CD4-positive, alpha-beta T cell treated with Interleukin-15 for 1 hour (primary cell): Measurements from ENCODE around the gene PLXNA4.

ENCODE experiments used
- DNase-seq: peaks from one replicate; pipeline ENCODE4 v3.0.0-alpha.2; 2020

Gene PLXNA4

GRCh38 chr7:132307465-132307864 lies 268.8 kb downstream of the PLXNA4 start:
- no peak for DNase-seq

- no peak for DNase-seq
Measured at GRCh38 chr7:132300599-132301277, 275.5 kb downstream of the PLXNA4 start.

GRCh38 chr7:132298790-132299189 lies 277.5 kb downstream of the PLXNA4 start:
- DNase-seq, result no peak

GRCh38 chr7:132296820-132297219 lies 279.4 kb downstream of the PLXNA4 start:
- no peak for DNase-seq

- DNase-seq, result no peak
Measured at GRCh38 chr7:132295175-132295574, 281.1 kb downstream of the PLXNA4 start.

GRCh38 chr7:132292803-132293202 lies 283.5 kb downstream of the PLXNA4 start:
- no peak for DNase-seq

DNA sequence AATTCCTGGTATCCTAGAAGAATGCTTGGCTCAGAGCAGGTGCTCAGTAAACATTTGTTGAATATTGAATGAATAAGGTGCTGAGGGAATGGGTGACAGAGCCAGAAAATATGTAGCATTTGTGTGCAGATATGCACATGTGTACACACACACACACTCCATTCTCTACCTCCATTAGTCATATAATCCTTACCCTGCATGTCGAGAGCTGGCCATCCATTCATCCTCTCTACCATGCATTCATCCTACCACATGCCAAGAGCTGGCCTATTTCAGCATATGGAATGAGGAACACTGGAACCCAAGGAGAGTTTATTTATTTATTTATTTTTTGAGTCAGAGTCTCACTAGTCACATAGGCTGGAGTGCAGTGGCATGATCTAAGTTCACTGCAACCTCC lies 284.8 kb downstream of the PLXNA4 start:
- no peak for DNase-seq

DNA sequence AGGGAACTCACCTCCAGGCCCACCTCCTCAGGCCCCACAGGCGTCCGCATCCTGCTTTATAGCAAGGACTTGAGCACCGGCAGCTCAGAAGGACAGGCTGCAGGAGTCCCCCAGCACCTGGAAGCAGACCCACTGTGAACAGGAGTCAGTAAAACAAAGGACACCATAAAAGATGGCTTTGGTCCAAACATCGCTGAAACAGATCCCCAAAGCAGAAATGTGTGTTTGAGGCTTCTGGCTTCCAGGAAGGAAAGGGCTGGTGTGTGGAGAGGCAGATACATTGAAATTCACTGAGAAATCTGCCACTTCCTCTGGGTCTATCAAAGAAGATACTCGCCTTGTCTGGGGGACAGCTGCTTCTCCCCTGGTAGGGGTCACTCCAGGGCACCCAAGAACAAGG lies 286.2 kb downstream of the PLXNA4 start:
- no peak for DNase-seq

DNA sequence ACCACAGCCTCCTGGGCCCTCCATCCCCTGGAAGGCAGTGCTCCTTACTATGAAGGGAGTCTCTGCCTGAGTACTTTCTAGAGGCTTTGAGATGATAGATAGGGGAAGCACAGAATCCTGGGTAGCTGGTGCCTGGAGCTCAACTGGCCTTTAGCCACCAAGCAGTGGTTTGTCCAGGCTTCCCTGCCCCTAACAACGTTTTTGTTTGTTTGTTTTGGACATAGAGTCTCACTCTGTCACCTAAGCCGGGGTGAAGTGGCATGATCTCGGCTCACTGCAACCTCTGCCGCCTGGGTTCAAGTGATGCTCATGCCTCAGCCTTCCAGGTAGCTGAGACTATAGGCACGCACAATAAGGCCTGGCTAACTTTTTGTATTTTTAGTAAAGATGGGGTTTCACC lies 289.4 kb downstream of the PLXNA4 start:
- no peak for DNase-seq

- no peak for DNase-seq
Measured at GRCh38 chr7:132280335-132280734, 295.9 kb downstream of the PLXNA4 start.

DNA sequence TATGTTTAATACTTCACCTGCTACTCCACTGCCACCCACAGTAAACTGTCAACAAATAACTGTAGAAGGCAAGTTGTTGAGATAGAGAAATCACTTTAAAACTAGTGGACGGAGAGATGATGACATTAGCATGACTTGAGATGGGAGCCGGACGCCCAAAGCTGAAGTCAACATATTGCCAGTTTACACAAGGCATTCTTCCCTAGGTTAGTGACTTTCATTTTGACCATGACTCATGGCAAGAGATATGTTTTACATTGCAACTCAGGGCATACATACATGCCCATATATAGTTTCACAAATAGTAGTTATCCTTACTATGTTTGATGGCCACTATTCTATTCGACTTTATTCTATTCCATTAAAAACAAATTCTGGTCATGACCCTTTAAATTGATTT lies 296.6 kb downstream of the PLXNA4 start:
- no peak for DNase-seq

DNA sequence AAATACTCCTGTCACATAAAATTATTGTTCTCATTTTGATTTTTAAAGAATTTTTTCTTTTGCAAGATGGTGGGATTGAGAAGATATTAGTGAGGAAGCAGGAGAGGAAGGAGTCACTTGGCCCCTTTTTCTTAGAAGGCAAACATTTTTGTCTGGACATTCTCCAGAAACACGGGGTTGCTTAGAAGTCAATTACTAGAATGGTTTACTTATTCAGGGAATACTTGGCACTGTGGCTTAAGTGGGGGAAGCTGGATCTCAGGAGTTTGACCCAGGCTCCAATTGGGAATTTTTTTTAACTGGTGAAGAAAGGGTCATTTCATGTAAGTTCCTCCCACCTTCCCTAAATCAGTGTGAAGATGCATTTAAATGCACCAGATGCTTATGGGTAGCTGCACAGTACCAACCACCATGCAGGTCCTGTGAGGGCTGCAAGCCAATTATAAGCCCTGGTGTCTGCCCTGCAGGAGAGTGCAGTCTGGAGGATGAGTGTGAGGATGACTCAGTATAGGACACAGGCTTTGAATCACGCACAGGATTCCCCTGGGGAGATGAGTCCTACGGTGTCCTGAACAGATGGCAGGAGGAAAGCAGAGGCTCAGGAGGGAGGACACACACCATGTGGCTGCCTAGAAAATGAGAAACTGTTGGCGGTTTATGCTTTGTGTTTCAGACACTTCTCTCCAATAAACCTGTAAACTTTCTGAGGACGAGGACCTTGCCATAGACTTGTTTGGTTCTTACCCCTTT lies 299.1 kb downstream of the PLXNA4 start:
- DNase-seq, result no peak

DNA sequence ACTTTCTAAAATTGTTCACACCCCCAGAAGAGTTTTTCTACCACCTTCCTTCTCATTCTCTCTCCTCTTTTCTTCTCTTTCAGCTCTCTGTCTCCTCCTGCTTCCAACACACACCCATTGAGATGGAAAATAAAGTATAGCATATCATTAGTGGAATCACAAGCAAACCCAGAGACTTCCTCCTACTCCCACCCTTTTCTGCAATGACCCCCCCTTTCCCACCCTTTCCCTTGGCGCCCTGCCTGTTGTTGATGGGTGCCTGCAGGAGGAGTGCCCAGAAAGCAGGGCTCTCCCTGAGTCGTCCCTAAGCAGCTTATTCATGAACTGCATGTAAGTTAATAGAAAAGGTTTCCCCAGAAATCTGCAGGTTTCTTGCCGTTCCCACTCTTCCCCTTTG lies 300.0 kb downstream of the PLXNA4 start:
- no peak for DNase-seq

DNA sequence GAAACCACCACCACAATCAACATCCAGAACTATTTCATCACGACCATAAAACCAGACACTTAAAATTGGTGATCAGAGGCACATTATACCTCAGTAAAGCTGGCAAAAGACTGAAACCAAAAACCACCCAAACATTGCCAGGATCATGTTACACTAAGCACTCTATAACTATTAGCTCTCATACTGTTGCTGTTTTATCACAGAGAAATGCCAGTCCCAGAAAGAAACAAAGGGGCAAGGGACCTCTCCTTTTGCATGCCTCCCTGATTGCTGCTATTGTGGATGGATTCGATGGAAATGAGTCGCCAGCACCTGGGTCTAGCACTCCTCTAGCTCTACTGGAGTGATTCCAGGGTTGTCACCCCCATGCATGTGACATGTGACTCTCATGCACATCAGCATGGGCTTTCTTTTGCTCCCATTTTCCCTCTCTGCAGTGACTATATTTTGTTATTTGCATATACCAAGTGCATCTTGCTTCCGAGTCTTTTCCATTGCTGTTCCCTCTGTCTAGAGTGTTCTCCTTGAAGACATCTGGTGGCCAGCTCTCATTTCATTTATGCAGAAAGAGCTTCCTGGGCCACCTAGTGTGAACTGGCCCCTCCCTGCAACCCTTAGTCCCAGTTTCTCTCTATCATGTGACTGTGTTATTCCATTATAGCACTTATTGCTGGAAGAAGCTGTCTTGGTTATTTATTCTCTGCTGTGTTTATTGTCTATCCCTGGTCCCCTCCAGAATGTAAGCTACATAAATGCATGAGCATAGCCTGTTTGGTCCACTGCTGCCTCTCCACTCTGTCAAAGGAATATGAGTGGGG lies 300.6 kb downstream of the PLXNA4 start:
- DNase-seq, result no peak

GRCh38 chr7:132272763-132273371 lies 303.4 kb downstream of the PLXNA4 start:
- no peak for DNase-seq

DNA sequence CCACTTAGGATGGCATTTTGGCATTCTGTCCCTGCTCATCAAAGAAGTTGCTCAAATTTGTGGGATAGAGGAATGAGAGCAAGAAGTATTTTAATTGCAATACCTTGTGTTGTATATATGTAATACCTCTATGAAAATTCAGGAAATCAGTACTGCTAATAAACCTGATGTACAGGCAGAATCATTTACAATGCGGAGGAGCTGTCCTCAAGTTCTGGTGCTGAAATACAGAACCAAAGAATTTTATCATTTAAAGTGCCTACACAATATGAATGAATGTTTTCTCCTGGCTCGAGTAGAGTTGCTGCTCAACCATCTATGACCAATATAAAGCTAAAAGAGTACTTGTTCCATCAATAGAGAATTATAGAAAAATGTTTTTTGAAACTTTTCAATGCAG lies 305.8 kb downstream of the PLXNA4 start:
- no peak for DNase-seq

- DNase-seq, result no peak
Measured at GRCh38 chr7:132269718-132270117, 306.6 kb downstream of the PLXNA4 start.

DNA sequence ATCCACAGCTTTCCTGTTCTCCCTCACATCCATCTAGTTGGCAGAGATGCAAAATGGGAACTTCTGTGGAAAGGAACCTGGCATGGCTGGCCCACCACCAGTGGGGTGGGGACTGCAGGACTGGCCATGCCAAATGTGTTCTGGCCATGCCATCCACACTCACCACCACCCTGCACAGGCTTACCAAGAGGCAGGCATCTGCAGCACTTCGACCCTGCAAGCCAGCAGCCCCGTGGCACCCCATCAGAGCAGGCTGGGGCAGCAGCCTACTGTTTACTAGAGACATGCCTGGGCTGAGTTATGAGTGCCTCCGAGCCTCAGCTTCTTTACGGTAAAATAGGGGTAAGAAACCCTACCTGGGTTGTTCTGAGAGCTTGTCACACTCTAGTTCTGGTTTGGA lies 313.1 kb downstream of the PLXNA4 start:
- DNase-seq, result no peak

DNA sequence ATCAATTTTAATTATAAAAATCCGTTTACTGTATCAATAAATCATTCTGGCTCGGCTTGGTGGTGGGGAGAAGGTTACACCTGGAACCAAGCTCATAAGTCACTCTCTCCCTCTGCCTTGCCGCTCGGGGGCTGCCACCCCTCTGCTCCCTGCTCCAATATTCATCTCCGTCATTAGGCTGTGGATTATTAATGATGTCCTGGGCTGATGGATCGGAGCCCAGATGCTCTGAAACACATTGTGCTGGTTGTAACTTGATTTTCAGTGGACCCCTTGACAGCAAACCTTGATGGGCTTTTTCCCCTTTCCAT lies 314.2 kb downstream of the PLXNA4 start:
- DNase-seq, result no peak

DNA sequence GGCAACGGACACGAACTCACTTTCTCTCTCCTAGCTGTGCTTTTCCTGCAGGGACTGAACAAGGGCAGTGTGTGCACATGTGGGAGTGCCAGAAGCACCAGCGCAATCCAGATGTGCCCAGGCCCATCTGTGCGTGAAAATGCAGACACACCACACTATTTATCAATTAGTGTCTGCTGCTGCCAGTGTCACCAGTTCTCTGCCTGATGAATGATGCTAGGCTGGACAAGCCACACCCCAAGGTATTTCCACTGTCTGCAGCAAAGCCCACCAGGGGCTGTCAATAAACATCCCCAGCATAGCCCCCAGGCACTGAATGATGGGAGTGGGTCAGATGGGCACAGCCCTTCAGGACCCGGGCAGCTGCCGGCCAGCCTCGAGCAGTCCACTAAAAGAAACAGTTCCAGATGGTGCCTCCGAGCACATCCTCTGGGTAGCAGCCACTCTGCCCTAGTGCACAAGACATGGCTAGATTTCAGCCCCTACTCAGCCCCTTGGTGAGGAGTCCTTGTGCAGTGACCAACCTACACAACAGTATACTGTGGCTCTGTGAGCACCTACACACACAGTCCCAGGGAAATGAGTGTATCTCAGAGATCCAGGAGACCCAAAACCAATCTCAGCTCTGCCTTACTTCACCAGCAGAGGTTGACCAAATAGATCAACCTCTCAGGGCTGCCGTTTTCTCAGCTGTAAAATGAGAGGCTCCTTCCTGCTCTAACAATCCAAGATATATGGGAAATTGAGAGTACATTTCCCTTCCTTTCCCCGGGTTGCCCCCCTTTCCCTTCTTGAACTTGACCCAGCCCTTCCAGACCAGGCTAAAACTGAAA lies 314.7 kb downstream of the PLXNA4 start:
- DNase-seq, result no peak

- no peak for DNase-seq
Measured at GRCh38 chr7:132258231-132258630, 318.0 kb downstream of the PLXNA4 start.

DNA sequence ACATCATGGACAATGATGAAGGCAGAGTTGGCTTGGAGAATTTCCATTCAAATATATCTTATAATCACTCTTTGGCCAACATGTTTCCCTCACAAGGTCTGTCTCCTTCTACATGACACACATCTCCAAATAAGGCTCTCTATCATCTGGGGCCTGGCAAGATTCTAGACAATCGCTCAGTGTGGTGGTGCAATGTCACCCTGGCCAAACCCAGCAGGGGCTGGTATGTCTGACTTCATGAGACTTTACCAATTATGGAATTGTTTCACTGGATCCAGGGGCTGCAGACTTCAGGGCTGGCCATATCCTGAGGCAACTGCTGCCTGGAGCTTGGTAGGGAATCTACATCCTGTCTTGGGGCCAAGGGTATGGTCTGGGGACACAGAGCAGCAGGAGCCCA lies 319.0 kb downstream of the PLXNA4 start:
- DNase-seq, result no peak

GRCh38 chr7:132256721-132257212 lies 319.5 kb downstream of the PLXNA4 start:
- DNase-seq, result no peak
